Non-pigmented ciliary epithelial cell (primary cell): ENCODE data around the gene PDP2.
"Not testable (repeated sequence)": the region's sequence is repeated elsewhere in the genome, so short reads cannot be mapped to it uniquely, and the experiment has no call there.

Experiments
- DNase-seq: peaks from one replicate; pipeline ENCODE4 v3.0.0-alpha.2; 2010; ENCODE audit warnings: low read depth

PDP2 gene

DNA sequence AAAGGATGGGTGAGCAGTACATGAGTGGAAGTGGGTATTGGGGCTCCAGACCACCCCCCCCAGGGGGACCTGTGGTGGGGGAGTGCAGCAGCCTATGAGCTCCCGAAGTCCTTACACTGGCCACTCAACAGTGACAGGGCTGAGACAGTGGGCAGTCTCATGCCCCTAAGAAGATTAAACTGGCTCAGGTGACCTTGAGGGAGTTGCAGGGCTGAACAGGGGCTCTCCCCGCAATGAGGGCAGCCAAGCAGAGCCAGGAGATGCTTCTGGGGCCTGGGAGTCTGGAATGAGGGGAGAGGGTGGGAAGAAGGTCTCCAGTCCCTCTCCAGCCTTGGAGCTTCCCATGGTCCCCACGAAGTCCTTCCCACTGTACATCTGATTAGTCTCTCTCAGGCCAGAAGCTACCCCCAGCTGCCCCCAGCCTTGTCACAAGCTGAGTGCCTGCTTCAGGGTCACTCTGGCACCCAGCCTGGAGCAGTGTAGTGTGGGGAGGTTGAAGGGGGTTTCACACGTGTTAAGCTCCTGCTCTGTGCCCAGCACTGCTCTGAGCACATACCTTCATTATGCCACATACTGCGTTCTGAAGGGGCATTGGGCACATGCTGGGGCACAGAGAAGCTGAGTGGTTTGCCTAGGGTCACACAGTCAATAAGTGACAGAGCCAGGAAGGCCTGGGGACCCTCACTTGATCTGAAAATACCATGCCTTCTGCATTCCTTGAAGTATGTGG is 39.4 kb downstream of the PDP2 start:
- DNase-seq: no peak

DNA sequence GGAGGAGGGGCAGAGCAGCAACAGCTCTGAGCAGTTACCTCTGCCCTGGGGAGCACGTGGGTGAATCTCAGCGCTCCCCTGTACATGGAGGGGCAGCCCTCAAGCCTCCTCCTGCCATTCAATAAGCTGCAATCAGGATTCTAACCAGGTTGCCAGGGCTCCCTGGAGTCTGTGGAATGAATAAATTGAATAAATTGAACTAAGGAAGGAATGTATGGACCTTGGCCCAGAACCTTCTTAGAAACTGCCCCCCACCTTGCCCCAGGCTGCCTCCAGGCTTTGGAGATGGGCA is 39.9 kb downstream of the PDP2 start:
- DNase-seq: no peak

DNA sequence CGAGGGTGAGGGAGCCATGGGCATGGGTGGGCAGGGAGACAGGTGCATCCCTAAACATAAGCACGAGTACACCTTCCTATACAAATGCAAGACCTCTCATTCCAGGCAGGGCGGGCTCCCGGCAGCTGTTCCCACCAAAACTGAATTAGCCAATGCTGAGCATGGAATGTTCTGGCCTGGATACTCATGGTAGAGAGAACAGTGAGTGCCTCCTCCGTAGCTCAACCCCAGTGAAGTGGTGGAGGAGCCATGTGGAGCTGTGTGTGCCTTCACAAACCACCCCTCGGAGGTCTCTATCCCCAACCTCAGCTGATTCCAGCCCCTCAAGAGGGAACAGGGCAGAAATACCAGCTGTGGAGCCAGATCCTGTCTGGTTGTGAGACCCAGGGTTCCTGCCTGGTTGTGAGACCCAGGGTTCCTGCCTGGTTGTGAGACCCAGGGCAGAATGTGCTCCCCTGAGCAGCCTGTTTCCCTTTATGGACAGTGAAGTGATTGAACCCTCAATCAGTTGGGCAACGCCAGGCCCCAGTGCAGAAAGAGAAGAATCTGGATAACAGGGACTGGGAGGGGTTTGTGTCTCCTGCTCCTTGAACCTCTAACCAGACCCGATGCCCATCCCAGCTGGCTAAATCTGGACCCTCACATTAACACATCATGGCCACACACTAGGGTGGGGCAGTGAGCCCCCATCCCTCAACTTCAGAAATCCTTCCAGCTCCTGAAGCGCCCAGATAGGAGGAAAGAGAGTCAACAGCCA is 40.8 kb downstream of the PDP2 start:
- no peak for DNase-seq

DNA sequence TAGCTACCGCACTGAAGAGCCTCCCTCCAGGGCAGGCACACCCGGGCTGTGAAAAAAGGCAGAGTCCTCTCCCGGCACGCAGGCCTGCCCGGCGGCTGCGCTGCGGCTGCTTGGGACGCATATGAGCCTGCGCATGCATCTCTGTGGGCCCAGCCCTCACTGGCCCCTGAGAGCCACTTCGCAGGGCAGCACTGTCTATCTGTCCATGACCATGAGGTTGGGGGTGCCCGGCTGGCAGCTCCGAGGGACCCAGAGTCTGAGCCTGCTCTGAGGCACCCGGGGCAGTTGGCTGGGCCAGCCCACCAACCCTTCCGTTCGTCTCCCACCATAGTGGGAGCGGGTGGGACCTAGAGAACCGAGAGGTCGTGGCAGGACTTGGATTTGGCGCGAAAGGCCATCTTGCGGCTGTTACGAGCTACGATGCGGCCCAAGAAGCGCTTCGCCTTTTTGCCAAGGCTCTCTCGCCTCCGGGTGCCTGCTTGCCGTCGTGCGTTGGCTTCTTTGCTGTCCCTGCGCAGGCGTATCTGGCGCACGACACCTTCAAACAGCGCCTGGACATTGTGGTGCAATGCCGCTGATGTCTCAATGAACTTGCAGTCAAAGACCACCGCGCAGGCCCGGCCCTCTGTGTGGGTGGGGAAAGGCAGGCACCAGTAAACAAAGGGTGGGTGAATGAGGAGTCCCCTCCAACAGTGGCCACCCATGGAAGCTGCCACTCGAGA is 41.6 kb downstream of the PDP2 start:
- DNase-seq: no peak

DNA sequence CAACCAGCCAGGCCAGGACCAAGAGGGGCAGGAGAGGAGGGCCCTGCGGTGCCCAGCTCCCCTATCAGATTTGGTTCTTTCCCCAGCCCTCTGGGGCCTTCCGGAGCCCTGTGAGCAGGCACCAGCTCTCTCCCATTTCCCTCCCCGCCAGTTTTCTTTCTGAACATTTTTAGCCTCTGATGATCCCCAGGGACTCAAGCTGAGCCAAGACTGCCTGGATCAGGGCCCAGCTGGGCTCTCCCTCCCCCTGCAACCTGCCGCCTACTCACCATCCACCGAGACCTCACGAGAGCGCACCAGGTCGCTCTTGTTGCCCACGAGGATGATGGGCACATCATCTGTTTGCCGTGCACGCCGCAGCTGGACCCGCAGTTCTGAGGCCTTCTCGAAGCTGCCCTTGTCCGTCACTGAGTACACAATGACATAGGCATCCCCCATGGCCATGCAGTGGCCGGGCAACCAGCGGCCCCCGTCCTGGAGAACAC is 43.0 kb downstream of the PDP2 start:
- no peak for DNase-seq

DNA sequence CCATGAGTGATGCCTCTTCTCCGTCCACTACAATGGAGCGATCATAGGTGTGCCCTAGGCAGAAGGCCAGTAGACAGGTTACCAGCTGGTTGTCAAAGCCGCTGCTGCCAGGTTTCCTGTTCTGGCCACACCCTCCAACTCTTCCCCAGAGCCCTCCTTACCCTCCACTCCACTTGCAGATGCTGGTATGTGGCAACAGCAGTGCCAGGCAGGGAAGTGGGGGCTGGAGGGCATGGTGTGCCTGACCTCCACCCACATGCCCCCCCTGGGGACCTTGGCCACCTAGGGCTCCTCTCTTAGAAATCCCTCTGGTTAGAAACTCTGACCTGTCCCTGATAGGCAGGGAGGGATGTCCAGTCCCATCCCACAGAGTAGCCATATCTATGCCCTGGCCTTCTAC is 43.6 kb downstream of the PDP2 start:
- no peak for DNase-seq

DNA sequence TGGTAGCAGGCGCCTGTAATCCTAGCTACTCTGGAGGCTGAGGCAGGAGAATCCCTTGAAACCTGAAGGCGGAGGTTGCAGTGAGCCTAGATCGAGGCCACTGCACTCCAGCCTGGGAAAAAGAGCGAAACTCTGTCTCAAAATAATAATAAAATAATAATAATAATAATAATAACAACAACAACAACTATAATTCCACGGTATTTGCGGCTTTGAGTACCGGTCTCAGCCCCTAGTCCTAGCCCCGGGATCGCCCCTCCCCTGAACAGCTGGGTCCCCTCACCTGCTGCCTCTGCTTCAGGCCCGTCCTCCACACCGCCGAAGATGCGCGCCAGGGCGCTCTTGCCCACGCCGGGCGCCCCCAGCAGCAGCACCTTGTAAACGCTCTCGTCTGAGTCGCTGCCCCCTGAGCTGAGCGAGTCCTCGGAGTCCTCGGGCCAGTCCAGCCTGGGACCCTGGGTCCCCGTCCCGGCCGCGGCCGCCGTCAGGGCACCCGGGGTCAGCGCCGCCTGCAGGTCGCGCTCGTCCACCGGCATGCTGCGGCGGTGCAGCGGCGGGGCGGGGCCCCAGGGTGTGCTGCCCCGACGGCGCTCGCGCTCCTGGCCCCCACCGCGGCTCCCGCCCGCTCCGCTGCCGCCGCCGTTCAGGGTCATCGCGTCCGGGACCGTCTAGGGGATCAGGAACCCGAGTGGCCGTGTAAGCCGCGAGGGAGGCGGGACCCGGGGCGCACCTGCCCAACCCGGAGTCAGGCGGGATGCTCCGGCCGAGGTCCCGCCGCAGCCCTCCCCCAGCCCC is 44.4 kb downstream of the PDP2 start:
- DNase-seq: no peak

DNA sequence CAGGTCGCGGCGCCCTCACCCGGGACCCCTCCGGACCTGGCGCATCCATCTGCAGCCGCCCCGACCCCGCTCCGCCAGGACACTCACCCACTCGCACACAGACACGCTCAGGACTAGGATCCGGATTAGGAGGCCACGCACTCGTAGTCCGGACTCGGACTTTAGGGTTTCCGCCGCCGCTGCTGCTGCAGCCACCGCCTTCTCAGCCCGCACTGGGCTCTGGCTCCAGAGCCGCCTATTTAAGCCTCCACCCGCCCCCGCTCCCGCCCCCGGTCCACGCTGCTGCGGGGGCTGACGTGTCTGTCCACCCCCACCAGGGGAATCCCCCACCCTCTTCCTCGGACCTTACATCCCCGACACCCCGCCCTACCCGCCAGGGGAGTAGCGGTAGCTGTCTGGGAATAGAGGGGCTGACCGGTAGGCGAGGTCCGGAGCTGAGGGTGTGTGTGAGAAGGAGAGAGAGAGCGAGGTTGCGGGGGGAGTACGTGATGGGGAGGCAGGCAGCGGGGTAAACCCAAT is 45.1 kb downstream of the PDP2 start, which contains the start of gene RRAD:
Gene RRAD, minus strand, starts transcription at position 214 of the 519 bp plus-strand sequence. CDS start 356 bp downstream, outside the sequence.
- no peak for DNase-seq

DNA sequence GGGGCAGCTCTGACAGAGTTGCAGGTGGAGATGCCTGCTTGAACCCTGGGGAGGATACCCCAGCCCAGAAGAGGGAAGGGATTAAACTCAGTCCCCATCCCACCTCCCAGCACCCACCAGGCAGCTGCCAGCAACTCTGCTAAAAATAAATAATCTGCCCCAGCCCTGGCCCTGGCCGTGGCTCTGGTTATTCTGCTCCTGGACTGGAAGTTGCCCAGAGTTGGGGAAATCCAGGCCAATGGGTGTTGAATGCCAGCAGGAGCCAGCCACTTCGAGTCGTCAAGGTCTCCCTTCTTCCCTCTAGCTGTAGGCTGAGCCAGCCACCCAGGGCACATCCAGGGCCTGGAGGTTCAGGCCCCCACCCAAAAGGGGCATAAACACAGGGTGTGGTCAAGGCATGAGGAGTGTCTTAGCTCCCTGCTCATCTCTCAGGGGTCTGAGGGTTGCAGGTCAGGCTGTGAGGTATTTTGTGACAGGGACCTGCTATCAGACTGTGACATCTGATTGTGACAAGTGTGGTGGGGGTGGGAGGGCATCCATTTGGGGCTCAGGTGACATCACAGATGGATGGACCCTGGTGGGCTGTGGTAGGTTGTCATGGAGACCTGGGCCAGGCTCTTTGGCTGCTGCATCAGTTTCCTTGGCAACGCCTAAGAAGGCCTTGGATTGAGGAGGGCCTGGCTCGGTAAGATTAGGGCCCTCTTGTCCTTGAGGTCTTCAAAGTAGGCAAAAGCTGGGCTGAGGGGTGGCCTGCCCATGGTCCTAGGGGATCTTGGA is 46.0 kb downstream of the PDP2 start:
- DNase-seq: no peak

DNA sequence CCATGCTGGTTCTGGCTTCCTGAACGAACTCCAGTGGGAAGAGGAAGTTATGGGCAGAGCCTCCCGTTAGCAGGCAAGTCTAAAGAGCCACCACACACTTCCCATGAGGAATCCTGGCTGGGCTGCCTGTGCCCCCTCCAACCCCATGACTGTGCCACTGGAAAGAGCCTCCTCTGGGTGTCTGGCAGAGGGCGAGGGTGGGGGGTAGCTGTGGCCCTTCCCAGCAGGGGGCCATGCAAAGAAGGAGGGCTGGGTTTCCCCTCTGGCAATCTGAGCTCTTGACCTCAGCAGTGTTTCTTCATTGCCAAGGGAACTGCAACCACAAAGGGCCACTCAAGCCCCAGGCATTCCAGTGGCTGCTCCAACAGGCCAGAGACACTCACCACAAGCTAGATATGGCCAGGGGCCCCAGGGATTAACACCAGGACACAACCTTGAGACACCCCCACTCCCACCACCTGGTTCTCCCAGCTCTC is 46.7 kb downstream of the PDP2 start:
- peak; percentile 72 for DNase-seq

DNA sequence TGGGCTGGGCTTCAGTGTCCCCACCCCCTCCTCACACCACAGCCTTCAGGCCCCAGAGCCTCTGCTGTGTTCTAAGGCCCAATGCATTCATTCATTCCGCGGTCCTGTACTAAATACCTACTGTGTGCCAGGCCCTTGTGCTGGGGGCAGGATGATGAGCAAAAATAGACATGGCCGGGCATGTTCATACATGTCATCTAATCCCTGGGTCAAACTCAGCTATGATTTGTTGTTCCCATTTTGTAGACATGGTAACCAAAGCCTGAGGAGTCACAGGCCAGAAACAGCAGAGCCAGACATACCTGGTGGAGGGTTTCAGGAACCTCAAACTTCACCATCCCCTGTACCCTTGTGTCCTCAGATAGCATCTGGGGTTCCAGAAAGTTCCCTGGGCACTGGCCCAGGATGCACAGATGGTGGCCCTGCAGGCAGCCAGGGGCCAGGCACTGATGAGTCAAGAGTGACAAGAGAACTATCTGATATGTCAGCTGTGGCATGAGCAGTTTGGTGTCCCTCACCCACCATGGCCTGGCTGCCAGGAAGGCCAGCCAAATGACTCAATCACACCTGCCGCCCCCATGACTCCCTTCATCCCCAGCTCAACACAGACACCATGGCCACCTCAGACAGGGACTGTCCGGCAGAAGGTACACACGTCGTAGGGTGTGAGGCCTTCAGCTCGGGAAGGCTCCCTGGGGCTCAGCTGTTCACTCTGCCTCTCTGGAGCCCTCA is 47.8 kb downstream of the PDP2 start:
- DNase-seq: no peak

DNA sequence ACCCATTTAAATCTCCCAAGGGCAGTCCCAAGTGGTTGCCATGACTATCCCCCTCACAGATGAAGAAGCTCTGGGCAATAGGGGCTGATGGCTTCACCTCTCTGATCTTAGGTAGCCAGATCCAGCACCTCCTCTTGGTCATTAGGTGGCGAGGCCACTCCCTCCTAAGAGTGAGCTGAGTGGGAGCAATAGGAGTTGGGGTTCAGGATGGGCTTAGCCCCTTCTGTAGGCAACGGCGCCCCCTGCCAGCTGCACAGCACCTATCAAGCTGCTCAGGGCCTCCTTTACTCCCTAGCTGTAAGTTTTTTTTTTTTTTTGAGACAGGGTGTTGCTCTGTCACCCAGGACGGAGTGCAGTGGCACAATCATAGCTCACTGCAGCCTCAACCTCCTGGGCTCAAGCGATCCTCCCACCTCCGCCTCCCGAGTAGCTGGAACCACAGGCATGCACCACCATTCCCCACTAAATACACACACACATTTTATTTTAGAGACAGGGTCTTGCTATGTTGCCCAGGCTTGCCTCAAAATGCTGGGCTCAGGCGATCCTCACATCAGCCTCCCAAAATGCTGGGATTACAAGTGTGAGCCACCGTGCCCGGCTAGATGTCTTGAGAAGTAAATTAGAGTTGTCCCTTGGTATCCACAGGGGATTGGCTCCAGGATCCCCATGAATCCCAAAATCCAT is 48.5 kb downstream of the PDP2 start:
- no peak for DNase-seq

DNA sequence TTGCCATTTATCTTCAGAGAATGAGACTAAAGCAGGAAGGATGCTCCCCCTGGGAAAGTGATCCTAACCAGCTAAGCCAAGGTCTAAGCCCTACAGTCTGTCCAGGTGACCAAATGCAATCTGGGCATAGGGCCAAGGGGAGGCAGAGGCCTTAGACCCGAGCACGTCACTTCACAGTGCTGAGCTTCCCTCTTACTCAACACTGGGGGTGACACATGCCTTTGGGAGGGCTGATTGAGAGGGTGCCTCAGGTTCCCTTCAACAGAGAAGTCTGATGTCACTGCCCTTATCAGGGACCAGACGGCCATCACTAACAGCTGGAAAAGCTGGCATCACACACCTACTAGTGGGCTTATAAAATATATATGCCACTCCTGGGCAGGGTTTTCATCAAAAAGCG is 49.9 kb downstream of the PDP2 start:
- DNase-seq: no peak

DNA sequence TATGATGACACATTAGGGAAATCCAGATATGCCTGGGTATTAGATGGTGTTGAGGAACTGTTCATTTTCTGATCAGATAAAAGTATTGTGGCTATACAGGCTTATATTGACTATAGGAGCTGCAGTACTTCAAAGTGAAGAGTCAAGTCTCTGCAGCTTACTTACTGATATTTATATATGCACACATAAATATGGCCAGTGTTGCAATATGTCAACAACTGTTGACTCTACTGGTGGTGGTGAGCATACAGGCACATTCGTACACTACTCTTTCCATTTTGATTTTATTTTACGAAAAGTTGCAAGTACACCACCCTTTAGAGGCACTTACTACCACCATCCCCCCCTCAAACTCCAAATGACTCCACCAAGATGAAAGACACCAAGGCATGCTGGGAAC is 51.4 kb downstream of the PDP2 start:
- DNase-seq: no peak

DNA sequence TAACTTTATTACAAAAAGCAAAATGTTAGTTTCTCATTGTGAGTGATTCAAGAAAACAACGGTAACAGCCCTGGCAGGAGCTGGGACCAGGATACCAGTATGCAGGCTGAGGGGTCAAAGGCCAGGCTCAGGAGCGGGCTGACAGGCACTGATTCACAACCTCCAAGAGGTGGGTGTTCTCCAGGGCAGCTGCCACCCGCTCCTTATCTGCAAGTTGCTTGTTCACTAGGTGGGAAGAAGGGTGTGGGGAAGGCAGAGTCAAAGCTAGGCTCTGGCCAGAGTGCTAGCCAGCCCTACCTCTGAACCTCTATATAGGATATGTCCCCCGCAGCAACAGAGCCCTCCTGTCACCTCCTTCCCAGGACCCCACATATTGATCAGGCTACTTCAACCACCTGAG is 51.8 kb downstream of the PDP2 start:
- no peak for DNase-seq

DNA sequence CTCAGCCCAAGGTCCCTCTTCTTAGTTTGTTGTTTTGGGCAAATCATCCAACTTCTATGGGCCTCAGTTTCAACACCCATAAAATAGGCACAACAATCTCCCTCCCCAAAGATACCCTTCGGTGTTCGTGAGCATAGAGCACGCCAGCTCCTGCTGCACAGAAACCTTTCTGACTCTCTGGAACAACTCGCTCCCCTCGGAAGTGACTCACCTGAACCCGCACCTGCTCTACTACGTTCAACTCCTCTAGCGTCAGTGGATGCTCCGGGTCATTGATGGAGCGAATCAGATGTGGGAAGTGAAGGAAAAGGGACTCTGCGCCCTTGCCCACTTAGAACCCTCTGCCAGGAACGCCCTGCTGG is 53.4 kb downstream of the PDP2 start:
- no peak for DNase-seq

DNA sequence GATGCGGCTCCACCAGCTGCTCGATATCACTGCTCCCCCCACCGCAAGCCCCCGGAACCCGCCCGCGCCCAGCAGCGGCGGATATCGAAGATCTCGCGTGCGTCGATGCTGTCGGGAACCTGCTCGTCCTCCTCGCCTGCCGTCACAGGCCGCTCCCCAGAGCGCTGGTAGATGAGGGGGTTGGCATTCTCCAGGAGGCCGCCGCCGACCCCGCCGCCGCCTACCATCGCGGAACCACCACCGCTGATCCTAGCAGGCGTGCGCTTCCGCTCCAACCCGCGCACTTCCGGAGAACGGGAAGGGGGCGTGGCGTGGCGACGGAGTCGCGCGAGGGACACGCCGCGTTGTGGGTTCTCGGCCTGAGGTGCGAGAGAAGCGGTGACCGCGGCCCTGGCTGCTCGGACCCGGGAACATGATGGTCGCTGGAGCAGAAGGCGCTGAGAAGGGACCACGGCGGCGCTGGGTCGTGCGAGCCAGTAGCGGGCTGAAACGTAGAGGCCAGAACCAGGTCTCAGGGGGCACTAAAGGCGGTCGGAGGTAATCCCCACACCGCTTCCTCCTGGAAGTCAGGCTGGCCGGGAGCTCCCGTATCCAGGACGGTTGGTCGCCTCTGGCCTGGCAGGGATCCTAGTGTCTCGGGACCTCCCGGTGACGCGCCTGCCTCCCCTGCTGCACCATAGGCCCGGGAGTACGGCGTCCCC is 54.0 kb downstream of the PDP2 start, which contains the start of gene CIAO2B:
Gene CIAO2B, minus strand, starts transcription at position 265 of the 701 bp plus-strand sequence. Its CDS starts 38 bp downstream, at position 227.
- no peak for DNase-seq

DNA sequence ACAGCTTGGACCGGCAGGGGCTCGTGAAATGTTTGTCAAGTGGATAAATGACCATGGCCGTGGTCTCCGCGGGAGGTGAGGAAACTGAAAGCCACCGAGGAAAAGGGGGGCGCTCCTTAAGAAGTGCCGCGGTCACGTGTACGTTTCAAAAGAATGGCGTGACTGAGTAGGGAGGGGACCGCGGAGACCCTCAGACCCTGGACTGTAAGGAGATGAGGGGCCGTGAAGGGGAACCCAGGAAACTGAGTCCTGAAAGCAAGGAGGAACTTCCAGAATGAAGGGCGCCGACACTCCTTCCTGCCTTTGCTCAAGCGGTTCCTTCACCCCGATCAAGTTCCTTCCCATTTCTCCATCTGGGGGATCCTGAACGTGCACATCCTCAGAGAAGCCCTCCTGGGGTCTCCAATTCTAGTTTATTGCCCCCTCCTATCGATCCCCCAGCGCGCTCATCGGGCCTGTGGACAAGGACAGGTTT is 54.6 kb downstream of the PDP2 start:
- not testable (repeated sequence) for DNase-seq
